SH-SY5Y (cell line): ENCODE data around the gene PASD1.

Source experiments
- GATA2 ChIP-seq: IDR thresholded peaks from 2 replicates; pipeline ENCODE4 v1.6.1; 2011; ENCODE audit warnings: mild to moderate bottlenecking, low read depth, low read length
- GATA3 ChIP-seq: IDR thresholded peaks from 2 replicates; pipeline ENCODE4 v1.6.1; 2011; ENCODE audit warnings: low read depth, mild to moderate bottlenecking, low read length, moderate library complexity

GRCh38 chrX:151543706-151544105, 19.8 kb upstream of the PASD1 start:
- TF ChIP-seq GATA2 (no peak), GATA3 (no peak)
